Measurements from ENCODE around the gene TRAF3IP3.
"Not testable (repeated sequence)": the region's sequence is repeated elsewhere in the genome, so short reads cannot be mapped to it uniquely, and the experiment has no call there.

Gene TRAF3IP3

GRCh38 chr1:209769171-209769904 is 13.5 kb downstream of the TRAF3IP3 start:
- DNase-seq: peak; percentile 76

- peak; percentile 42 for DNase-seq
Observed at GRCh38 chr1:209769971-209770370, 14.1 kb downstream of the TRAF3IP3 start.

- DNase-seq: no peak
Observed at GRCh38 chr1:209770636-209771415, 15.0 kb downstream of the TRAF3IP3 start.

GRCh38 chr1:209772126-209772525 is 16.3 kb downstream of the TRAF3IP3 start:
- DNase-seq: no peak

GRCh38 chr1:209774592-209774991 is 18.7 kb downstream of the TRAF3IP3 start:
- DNase-seq: no peak

- no peak for DNase-seq
Observed at GRCh38 chr1:209775678-209776077, 19.8 kb downstream of the TRAF3IP3 start.

GRCh38 chr1:209777587-209777986 is 21.7 kb downstream of the TRAF3IP3 start:
- DNase-seq: no peak

GRCh38 chr1:209778102-209778501 is 22.2 kb downstream of the TRAF3IP3 start:
- DNase-seq: no peak

- no peak for DNase-seq
Observed at GRCh38 chr1:209780268-209780667, 24.4 kb downstream of the TRAF3IP3 start.

- no peak for DNase-seq
Observed at GRCh38 chr1:209783386-209783785, 27.5 kb downstream of the TRAF3IP3 start.

GRCh38 chr1:209784265-209785169 is 28.7 kb downstream of the TRAF3IP3 start, which contains the start of gene C1orf74:
TSS of gene C1orf74 (minus strand) at chr1:209784559. CDS start at chr1:209783634, 925 bp downstream.
- DNase-seq: peak; percentile 93

- DNase-seq: no peak
Observed at GRCh38 chr1:209785592-209785991, 29.7 kb downstream of the TRAF3IP3 start.

- DNase-seq: no peak
Observed at GRCh38 chr1:209786146-209786545, 30.3 kb downstream of the TRAF3IP3 start.

GRCh38 chr1:209787551-209787950 is 31.7 kb downstream of the TRAF3IP3 start:
- no peak for DNase-seq

- DNase-seq: no peak
Observed at GRCh38 chr1:209789245-209789644, 33.4 kb downstream of the TRAF3IP3 start.

GRCh38 chr1:209790286-209791193 is 34.7 kb downstream of the TRAF3IP3 start:
- no peak for DNase-seq

GRCh38 chr1:209791920-209792319 is 36.1 kb downstream of the TRAF3IP3 start:
- DNase-seq: no peak

- DNase-seq: not testable (repeated sequence)
Observed at GRCh38 chr1:209793711-209794110, 37.9 kb downstream of the TRAF3IP3 start.

- no peak for DNase-seq
Observed at GRCh38 chr1:209797978-209798639, 42.3 kb downstream of the TRAF3IP3 start.

GRCh38 chr1:209800984-209801834 is 45.4 kb downstream of the TRAF3IP3 start:
- DNase-seq: no peak
